CD4-positive, alpha-beta T cell (primary cell): ENCODE data around the gene ARHGEF4. TPM values are rescaled to one million over a fixed set of nuclear protein-coding genes. Genes with fewer than 3 reads are reported as not detected.

Experiments
- ATAC-seq: fragments of 200-7000 bp; cut with Tn5 transposase; one replicate; pipeline ENCODE4 v1.10.0; 2022; ENCODE audit warnings: mild to moderate bottlenecking; ENCODE audit not compliant: poor library complexity
- CTCF ChIA-PET: fragments of 350-600 bp; sonication (Branson Sonifier 250); formaldehyde crosslinking; loops from one replicate; lab custom pipeline; 2021; ENCODE audit warnings: antibody characterized with exemption, inconsistent platforms; lab: Charles Lee
- POLR2A ChIA-PET: fragments of 350-600 bp; sonication (Branson Sonifier 250); formaldehyde crosslinking; loops from one replicate; lab custom pipeline; 2021; ENCODE audit warnings: antibody characterized with exemption, inconsistent platforms; lab: Charles Lee
- DNase-seq, 14 experiments: peaks; one replicate each; pipeline ENCODE4 v3.0.0-alpha.2; 2013 to 2020; ENCODE audit warnings: mixed read lengths in 2 of 14
- H3K27ac ChIP-seq, 2 donors: one replicate each; pipeline versions ENCODE4 v1.5.1 to v1.7.0; 2013; ENCODE audit warnings: low read length in 2 of 2, low read depth in 1 of 2, mild to moderate bottlenecking in 1 of 2
- H3K27me3 ChIP-seq, 2 experiments: 1 replicate in 1 of 2; 2 replicates in 1 of 2; pipeline versions ENCODE4 v1.6.1 to v1.7.0; 2013; ENCODE audit warnings: low read length in 2 of 2, control low read depth in 1 of 2, mild to moderate bottlenecking in 1 of 2, moderate library complexity in 1 of 2; ENCODE audit not compliant: insufficient read depth in 2 of 2, control insufficient read depth in 1 of 2
- H3K36me3 ChIP-seq: one replicate; pipeline ENCODE4 v1.6.1; 2013; ENCODE audit warnings: low read length, control low read depth; ENCODE audit not compliant: insufficient read depth
- H3K4me1 ChIP-seq: one replicate; pipeline ENCODE4 v1.6.1; 2013; ENCODE audit warnings: low read length, control low read depth; ENCODE audit not compliant: insufficient read depth
- H3K4me3 ChIP-seq: one replicate; pipeline ENCODE4 v1.5.1; 2013; ENCODE audit warnings: mild to moderate bottlenecking, low read length, moderate library complexity
- H3K9me3 ChIP-seq, 2 experiments: 1 replicate in 1 of 2; 2 replicates in 1 of 2; pipeline versions ENCODE4 v1.6.1 to v1.7.0; 2013; ENCODE audit warnings: low read length in 2 of 2, mild to moderate bottlenecking in 2 of 2, control low read depth in 1 of 2, moderate library complexity in 1 of 2; ENCODE audit not compliant: control insufficient read depth in 1 of 2, insufficient read depth in 1 of 2
- H3K27ac Mint-ChIP-seq: one replicate; pipeline ENCODE4 v1.8.0; 2020; ENCODE audit warnings: mixed read lengths
- H3K27me3 Mint-ChIP-seq: one replicate; pipeline ENCODE4 v1.8.0; 2021; ENCODE audit warnings: mixed read lengths
- H3K36me3 Mint-ChIP-seq: one replicate; pipeline ENCODE4 v1.8.0; 2021; ENCODE audit warnings: low read depth, mixed read lengths
- H3K4me1 Mint-ChIP-seq: one replicate; pipeline ENCODE4 v1.8.0; 2021; ENCODE audit warnings: low read depth, mixed read lengths
- H3K4me3 Mint-ChIP-seq: one replicate; pipeline ENCODE4 v1.8.0; 2020; ENCODE audit warnings: mild to moderate bottlenecking, mixed read lengths
- H3K9me3 Mint-ChIP-seq: one replicate; pipeline ENCODE4 v1.8.0; 2020; ENCODE audit warnings: mixed read lengths
- CTCF ChIP-seq: fragments of 200-600 bp; IDR thresholded peaks from one replicate; pipeline ENCODE4 v1.8.0; 2022; ENCODE audit warnings: antibody characterized with exemption, mild to moderate bottlenecking
- intact Hi-C, 2 experiments: fragments of 100-400 bp; cut with DNase I in 1 of 2; cut with micrococcal nuclease in 1 of 2; formaldehyde crosslinking; loops; one replicate each; pipeline versions ENCODE4 v1.15.1 to v1.9.0; 2023 to 2025; cut with DNase I, micrococcal nuclease
- total RNA-seq, 174 experiments: library from RNA in 2 of 174; stranded (reverse) in 2 of 174; gene quantifications; one replicate each; pipeline ENCODE4 v1.2.3 and lab custom pipeline; 2021 to 2026

ARHGEF4 gene
- total RNA-seq, 2 experiments from 2014 or later: 3.6 to 4.1 TPM

GRCh38 chr2:130878933-130879332, 42.2 kb downstream of the ARHGEF4 start:
- H3K27me3 Mint-ChIP-seq: peaks cover 13% of the 10 kb centered on the region
- no peaks in the 10 kb centered on the region for H3K36me3 Mint-ChIP-seq
- Histone ChIP-seq H3K4me3 (no peak overlapping the region), H3K4me1 (no peaks in the 10 kb centered on the region), H3K36me3 (no peaks in the 10 kb centered on the region), H3K9me3 (peaks cover 0 to 5% of the 10 kb centered on the region in 2 experiments), H3K27ac (no peak overlapping the region), H3K27me3 (peaks cover 0 to 2% of the 10 kb centered on the region in 2 experiments)
- ChIA-PET POLR2A (no interaction called here), CTCF (no interaction called here)
- ATAC-seq (no peak), DNase-seq (no peak)
- intact Hi-C loops: loop anchor here in 1 of 2 experiments (10.0 kb wide), 1 partner anchor 524 kb away; the partner anchor contains the start of gene PTPN18
- H3K4me3 Mint-ChIP-seq: no peak overlapping the region
- H3K27ac Mint-ChIP-seq: no peak overlapping the region
- no peaks in the 10 kb centered on the region for H3K4me1 Mint-ChIP-seq
- H3K9me3 Mint-ChIP-seq: no peaks in the 10 kb centered on the region
- TF ChIP-seq CTCF: no peak

DNA sequence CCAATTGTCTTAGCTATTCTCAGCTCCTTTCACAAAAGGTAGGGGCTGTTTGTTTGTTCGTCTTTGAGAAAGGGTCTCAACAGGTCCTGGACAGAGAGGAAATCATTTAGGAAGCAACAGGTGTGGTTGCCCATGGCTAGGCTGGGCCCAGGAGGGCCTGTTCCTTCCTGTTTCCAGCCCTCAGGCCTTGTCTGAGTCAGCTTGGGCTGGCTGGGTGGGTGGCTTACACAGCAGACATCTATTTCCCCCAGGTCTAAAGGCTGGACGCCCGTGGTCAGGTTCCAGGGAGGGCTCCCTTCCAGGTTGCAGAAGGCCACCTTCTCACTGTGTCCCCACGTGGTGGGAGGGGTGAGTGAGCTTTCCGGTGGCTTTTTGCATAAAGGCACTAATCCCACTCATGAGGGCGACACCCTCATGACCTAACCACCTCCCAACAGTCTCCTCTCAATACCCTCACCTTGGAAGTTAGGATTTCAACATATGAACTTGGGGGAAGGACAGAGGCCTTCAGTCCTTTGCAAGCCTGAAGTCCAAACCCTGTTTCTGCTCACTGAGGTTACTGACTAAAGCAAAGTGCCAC, 45.5 kb downstream of the ARHGEF4 start:
- TF ChIP-seq CTCF: no peak
- Histone ChIP-seq H3K36me3 (no peaks in the 10 kb centered on the region), H3K4me3 (no peak overlapping the region), H3K4me1 (no peaks in the 10 kb centered on the region), H3K27me3 (no peaks in the 10 kb centered on the region), H3K9me3 (peaks cover 0 to 5% of the 10 kb centered on the region in 2 experiments), H3K27ac (no peak overlapping the region)
- no peaks in the 10 kb centered on the region for H3K9me3 Mint-ChIP-seq
- H3K27ac Mint-ChIP-seq: no peak overlapping the region
- intact Hi-C loops: no loop called here
- no peak overlapping the region for H3K4me3 Mint-ChIP-seq
- ChIA-PET POLR2A (no interaction called here), CTCF (no interaction called here)
- ATAC-seq (no peak), DNase-seq (no peak)
- peaks cover 13% of the 10 kb centered on the region for H3K27me3 Mint-ChIP-seq
- no peaks in the 10 kb centered on the region for H3K4me1 Mint-ChIP-seq
- no peaks in the 10 kb centered on the region for H3K36me3 Mint-ChIP-seq

DNA sequence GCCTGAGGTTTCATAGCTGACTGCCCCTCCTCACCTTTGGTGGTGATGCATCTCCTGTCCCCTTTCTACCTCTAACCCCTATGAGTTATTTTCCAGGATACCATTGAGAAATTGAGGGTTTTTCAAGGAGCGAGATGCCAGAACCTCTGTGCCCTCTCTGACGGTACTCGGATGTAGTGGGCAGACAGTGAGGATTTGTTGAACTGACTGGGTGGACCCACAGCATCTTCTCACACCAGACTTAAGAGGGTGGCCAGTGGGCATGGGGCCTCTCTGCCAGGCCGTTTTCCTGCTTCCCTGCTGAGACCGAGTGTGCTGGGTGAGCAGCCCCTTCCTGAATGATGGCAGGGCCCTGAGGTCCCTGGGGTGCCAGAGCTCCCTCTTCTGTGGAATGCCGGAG, 46.3 kb downstream of the ARHGEF4 start:
- Histone ChIP-seq H3K27me3 (no peaks in the 10 kb centered on the region), H3K4me1 (no peaks in the 10 kb centered on the region), H3K36me3 (no peaks in the 10 kb centered on the region), H3K9me3 (peaks cover 0 to 5% of the 10 kb centered on the region in 2 experiments), H3K27ac (no peak overlapping the region), H3K4me3 (no peak overlapping the region)
- no peak overlapping the region for H3K4me3 Mint-ChIP-seq
- H3K27me3 Mint-ChIP-seq: peaks cover 13% of the 10 kb centered on the region
- no peak overlapping the region for H3K27ac Mint-ChIP-seq
- ATAC-seq (no peak), DNase-seq (no peak)
- POLR2A ChIA-PET: no interaction called here
- TF ChIP-seq CTCF: no peak
- CTCF ChIA-PET: no interaction called here
- no peaks in the 10 kb centered on the region for H3K36me3 Mint-ChIP-seq
- no peaks in the 10 kb centered on the region for H3K4me1 Mint-ChIP-seq
- intact Hi-C loops: no loop called here
- no peaks in the 10 kb centered on the region for H3K9me3 Mint-ChIP-seq
